ENCODE data around the gene FOXQ1. TPM values are rescaled to one million over a fixed set of nuclear protein-coding genes. Genes with fewer than 3 reads are reported as not detected.

FOXQ1 gene
- total and polyA plus RNA-seq, 10 of the 15 experiments (the other 5 are each of a cell fraction or from before 2014, with no cell fraction given): 0.08 TPM; not detected in 9

DNA sequence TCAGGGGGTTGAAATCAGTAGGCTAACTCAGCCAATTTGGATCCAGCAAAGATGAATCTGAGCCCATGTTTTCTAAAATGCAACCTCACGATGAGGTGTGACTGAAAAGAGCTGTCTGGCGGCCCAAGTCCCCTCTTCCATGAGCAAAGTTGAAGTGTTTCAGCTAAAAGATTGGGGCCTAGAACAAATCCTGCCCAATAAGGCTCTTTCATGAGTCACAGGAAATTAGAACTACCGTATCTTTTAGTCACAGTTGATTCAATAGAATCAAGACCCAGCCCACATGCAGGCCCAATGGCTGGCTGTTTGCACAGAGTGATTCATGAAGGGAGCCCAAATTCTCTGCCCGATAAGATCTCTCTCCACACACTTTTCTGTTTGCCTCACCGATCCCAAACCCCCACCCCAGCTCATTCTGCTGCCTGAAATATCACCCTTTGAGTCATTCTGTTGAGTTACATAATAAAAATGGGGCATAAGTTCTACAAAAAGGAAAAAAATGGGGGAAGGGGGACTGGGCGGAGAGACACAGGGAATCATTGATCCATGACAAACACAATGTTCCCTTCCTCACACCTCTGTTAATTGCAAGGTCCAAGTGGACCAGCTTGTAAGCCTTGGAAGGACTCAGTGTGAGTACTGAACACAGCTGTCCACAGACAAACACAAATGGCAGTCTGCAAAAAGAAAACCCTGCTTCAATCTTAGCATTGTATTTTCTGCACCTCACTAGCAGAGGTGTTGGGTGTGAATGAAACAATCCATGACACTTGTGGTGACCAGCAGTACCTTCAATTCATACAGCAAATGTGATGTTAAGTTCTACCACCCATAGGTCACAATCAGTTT, 13.8 kb downstream of the FOXQ1 start (continued):
- TF ChIP-seq, protein P1, sequence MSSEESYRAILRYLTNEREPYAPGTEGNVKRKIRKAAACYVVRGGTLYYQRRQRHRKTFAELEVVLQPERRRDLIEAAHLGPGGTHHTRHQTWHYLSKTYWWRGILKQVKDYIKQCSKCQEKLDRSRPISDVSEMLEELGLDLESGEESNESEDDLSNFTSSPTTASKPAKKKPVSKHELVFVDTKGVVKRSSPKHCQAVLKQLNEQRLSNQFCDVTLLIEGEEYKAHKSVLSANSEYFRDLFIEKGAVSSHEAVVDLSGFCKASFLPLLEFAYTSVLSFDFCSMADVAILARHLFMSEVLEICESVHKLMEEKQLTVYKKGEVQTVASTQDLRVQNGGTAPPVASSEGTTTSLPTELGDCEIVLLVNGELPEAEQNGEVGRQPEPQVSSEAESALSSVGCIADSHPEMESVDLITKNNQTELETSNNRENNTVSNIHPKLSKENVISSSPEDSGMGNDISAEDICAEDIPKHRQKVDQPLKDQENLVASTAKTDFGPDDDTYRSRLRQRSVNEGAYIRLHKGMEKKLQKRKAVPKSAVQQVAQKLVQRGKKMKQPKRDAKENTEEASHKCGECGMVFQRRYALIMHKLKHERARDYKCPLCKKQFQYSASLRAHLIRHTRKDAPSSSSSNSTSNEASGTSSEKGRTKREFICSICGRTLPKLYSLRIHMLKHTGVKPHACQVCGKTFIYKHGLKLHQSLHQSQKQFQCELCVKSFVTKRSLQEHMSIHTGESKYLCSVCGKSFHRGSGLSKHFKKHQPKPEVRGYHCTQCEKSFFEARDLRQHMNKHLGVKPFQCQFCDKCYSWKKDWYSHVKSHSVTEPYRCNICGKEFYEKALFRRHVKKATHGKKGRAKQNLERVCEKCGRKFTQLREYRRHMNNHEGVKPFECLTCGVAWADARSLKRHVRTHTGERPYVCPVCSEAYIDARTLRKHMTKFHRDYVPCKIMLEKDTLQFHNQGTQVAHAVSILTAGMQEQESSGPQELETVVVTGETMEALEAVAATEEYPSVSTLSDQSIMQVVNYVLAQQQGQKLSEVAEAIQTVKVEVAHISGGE (CRISPR knock-in tag; IDR thresholded peaks at IDR 0.05): no peak

DNA sequence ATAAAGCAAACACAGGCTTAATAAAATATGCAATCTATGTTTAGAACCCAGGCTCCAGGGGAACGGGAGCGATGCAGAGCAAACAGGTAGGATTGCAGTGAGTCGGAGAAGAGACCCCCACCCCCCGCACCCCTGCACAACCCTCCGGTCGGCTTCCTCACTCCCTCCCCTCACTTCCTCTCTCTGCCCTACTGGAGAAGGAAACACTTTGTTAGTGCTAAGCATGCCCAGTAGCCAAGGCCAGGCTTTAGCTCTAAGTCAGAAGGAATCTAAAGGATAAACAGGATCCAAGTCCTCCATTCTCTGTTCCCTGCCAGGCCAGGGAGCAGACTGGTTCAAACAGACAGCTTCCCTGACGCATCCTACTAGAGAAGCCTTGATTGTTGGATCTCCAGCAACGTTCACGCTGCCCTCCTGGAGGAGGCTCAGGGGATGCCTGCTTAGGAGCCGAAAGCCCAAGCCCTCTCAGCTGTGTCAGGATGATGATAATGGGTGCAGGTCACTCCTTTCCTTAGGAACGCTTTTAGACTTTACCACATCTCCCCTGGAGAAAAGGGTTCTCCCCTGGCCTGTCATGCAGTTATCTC, 14.7 kb downstream of the FOXQ1 start:
- in situ Hi-C loops (cut with MboI): no loop called here

More for the DNA sequence above, 14.7 kb downstream of the FOXQ1 start:
- H3K79me2 ChIP-seq (ENCODE audit: control insufficient read depth, insufficient read depth, low read length): no peaks in the 10 kb centered on the region
- no peak overlapping the region for H3K4me2 ChIP-seq (ENCODE audit: control insufficient read depth, insufficient read depth)
- no peak for DNase-seq (ENCODE audit: low read depth, low spot score)
- no peaks in the 10 kb centered on the region for H3K36me3 ChIP-seq (ENCODE audit: control insufficient read depth in 2 of 2, insufficient read depth in 2 of 2, low read length in 1 of 2)
- intact Hi-C loops (cut with micrococcal nuclease; ENCODE audit: unreplicated experiment): no loop called here
- no peak overlapping the region for H3K27ac ChIP-seq (ENCODE audit: control insufficient read depth, insufficient read depth)
- ATAC-seq: no peak
- no peaks in the 10 kb centered on the region for H3K4me1 ChIP-seq (ENCODE audit: control insufficient read depth, insufficient read depth, low read length)
- POLR2A ChIA-PET: no interaction called here
- no TSS peak for BruUV-seq (replicated peaks)
- H3K27me3 ChIP-seq (replicated peaks in 1 of 2; ENCODE audit: control insufficient read depth in 2 of 2, insufficient read depth in 2 of 2, low read length in 1 of 2): peaks cover 2 to 9% of the 10 kb centered on the region in 2 experiments; a peak in 3 of 4 replicates
- no peaks in the 10 kb centered on the region for H4K20me1 ChIP-seq (ENCODE audit: control insufficient read depth, insufficient read depth)
- no peak overlapping the region for H3K4me3 ChIP-seq
- no peak overlapping the region for H2AFZ ChIP-seq (ENCODE audit: control insufficient read depth, low read depth, low read length)
- RAD21 ChIA-PET (ENCODE audit: unreplicated experiment): interaction anchor here (1.4 kb wide), 1 partner anchor 70 kb away, joined by 3 read pairs; no protein-coding TSS in a partner anchor
- SMC1A ChIA-PET (ENCODE audit: uncharacterized antibody, unreplicated experiment): no interaction called here
- WGBS (ENCODE audit: insufficient coverage, insufficient replicate concordance, low lambda C conversion rate, missing lambda C conversion rate): 28% methylated on average over 11 of the region's 11 CpGs
- no peak for FAIRE-seq
- H3K9ac ChIP-seq (ENCODE audit: control insufficient read depth, insufficient read depth, low read length): no peak overlapping the region
- no peak for TF ChIP-seq CBX5 (IDR thresholded peaks at IDR 0.05; ENCODE audit: low read depth)
- no peak for TF ChIP-seq YBX1 (IDR thresholded peaks at IDR 0.05)
- TF ChIP-seq ZNF274 (IDR thresholded peaks at IDR 0.05; ENCODE audit: insufficient read depth, insufficient read length): no peak
- TF ChIP-seq, protein P2, sequence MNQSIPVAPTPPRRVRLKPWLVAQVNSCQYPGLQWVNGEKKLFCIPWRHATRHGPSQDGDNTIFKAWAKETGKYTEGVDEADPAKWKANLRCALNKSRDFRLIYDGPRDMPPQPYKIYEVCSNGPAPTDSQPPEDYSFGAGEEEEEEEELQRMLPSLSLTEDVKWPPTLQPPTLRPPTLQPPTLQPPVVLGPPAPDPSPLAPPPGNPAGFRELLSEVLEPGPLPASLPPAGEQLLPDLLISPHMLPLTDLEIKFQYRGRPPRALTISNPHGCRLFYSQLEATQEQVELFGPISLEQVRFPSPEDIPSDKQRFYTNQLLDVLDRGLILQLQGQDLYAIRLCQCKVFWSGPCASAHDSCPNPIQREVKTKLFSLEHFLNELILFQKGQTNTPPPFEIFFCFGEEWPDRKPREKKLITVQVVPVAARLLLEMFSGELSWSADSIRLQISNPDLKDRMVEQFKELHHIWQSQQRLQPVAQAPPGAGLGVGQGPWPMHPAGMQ (IDR thresholded peaks at IDR 0.05; ENCODE audit: borderline replicate concordance): no peak
- TF ChIP-seq TARDBP (IDR thresholded peaks at IDR 0.05; ENCODE audit: borderline replicate concordance): no peak
- TF ChIP-seq NFXL1 (IDR thresholded peaks at IDR 0.05; ENCODE audit: borderline replicate concordance): no peak
- TF ChIP-seq, protein P3, sequence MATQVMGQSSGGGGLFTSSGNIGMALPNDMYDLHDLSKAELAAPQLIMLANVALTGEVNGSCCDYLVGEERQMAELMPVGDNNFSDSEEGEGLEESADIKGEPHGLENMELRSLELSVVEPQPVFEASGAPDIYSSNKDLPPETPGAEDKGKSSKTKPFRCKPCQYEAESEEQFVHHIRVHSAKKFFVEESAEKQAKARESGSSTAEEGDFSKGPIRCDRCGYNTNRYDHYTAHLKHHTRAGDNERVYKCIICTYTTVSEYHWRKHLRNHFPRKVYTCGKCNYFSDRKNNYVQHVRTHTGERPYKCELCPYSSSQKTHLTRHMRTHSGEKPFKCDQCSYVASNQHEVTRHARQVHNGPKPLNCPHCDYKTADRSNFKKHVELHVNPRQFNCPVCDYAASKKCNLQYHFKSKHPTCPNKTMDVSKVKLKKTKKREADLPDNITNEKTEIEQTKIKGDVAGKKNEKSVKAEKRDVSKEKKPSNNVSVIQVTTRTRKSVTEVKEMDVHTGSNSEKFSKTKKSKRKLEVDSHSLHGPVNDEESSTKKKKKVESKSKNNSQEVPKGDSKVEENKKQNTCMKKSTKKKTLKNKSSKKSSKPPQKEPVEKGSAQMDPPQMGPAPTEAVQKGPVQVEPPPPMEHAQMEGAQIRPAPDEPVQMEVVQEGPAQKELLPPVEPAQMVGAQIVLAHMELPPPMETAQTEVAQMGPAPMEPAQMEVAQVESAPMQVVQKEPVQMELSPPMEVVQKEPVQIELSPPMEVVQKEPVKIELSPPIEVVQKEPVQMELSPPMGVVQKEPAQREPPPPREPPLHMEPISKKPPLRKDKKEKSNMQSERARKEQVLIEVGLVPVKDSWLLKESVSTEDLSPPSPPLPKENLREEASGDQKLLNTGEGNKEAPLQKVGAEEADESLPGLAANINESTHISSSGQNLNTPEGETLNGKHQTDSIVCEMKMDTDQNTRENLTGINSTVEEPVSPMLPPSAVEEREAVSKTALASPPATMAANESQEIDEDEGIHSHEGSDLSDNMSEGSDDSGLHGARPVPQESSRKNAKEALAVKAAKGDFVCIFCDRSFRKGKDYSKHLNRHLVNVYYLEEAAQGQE (IDR thresholded peaks at IDR 0.05; ENCODE audit: low read depth, low read length): no peak
- TF ChIP-seq, protein P4, sequence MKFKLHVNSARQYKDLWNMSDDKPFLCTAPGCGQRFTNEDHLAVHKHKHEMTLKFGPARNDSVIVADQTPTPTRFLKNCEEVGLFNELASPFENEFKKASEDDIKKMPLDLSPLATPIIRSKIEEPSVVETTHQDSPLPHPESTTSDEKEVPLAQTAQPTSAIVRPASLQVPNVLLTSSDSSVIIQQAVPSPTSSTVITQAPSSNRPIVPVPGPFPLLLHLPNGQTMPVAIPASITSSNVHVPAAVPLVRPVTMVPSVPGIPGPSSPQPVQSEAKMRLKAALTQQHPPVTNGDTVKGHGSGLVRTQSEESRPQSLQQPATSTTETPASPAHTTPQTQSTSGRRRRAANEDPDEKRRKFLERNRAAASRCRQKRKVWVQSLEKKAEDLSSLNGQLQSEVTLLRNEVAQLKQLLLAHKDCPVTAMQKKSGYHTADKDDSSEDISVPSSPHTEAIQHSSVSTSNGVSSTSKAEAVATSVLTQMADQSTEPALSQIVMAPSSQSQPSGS (IDR thresholded peaks at IDR 0.05; ENCODE audit: low read length): no peak
- no peak for TF ChIP-seq ZNF24 (IDR thresholded peaks at IDR 0.05)
- no peak for TF ChIP-seq POU2F2 (IDR thresholded peaks at IDR 0.05; ENCODE audit: borderline replicate concordance, low read depth, low read length)
- CTCF ChIA-PET: no interaction called here
- no peaks in the 10 kb centered on the region for H3K9me3 ChIP-seq (replicated peaks; ENCODE audit: control insufficient read depth, insufficient read depth, low read length)
